VCaP (cell line): ENCODE data around the gene GPR33.
"Not testable (repeated sequence)": the region's sequence is repeated elsewhere in the genome, so short reads cannot be mapped to it uniquely, and the experiment has no call there.

ENCODE experiments used
- H3K27ac ChIP-seq: fragments of 450-650 bp; 2 replicates; pipeline ENCODE4 v1.5.1; 2017
- CTCF ChIP-seq: fragments of 450-650 bp; conservative IDR thresholded peaks from 2 replicates; pipeline ENCODE4 v1.5.1; 2017; ENCODE audit warnings: mild to moderate bottlenecking, moderate library complexity

The GPR33 gene

GRCh38 chr14:31442284-31442683, 45.6 kb downstream of the GPR33 start:
- H3K27ac ChIP-seq = no peak overlapping the region
- no peak for TF ChIP-seq CTCF

- no peak for TF ChIP-seq CTCF
- H3K27ac ChIP-seq = no peak overlapping the region
Observed at GRCh38 chr14:31441273-31442111, 46.3 kb downstream of the GPR33 start.

- TF ChIP-seq CTCF = no peak
- H3K27ac ChIP-seq = no peak overlapping the region
Observed at GRCh38 chr14:31440280-31440679, 47.6 kb downstream of the GPR33 start.

GRCh38 chr14:31439561-31439960, 48.3 kb downstream of the GPR33 start:
- no peak for TF ChIP-seq CTCF
- H3K27ac ChIP-seq = no peak overlapping the region

GRCh38 chr14:31437045-31437691, 50.7 kb downstream of the GPR33 start:
- not testable (repeated sequence) for H3K27ac ChIP-seq

- TF ChIP-seq CTCF = no peak
- no peak overlapping the region for H3K27ac ChIP-seq
Observed at GRCh38 chr14:31435276-31435675, 52.6 kb downstream of the GPR33 start.
